SK-N-MC (cell line): ENCODE results near the gene PPY.
"Not testable (repeated sequence)": the region's sequence is repeated elsewhere in the genome, so short reads cannot be mapped to it uniquely, and the experiment has no call there.

ENCODE experiments used
- DNase-seq: peaks from one replicate; pipeline ENCODE4 v3.0.0-alpha.2; 2011; ENCODE audit warnings: low read depth, low spot score
- H3K27ac ChIP-seq: fragments of 200-600 bp; sonication (generic); 2 replicates; pipeline ENCODE4 v1.5.1; 2016; ENCODE audit warnings: mixed run types
- H3K36me3 ChIP-seq: fragments of 200-600 bp; sonication (generic); 2 replicates; pipeline ENCODE4 v1.6.1; 2017; ENCODE audit warnings: antibody characterized with exemption, low read length, mixed read lengths; ENCODE audit not compliant: insufficient read depth
- H3K4me3 ChIP-seq: fragments of 200-600 bp; sonication (generic); 2 replicates; pipeline ENCODE4 v1.5.1; 2016
- H3K9ac ChIP-seq: fragments of 200-600 bp; sonication (generic); 2 replicates; pipeline ENCODE4 v1.8.0; 2017; ENCODE audit warnings: mixed run types, mixed read lengths; ENCODE audit not compliant: insufficient read length
- H3K9me3 ChIP-seq: fragments of 200-600 bp; sonication (generic); 2 replicates; pipeline ENCODE4 v1.6.1; 2017; ENCODE audit warnings: low read depth, mild to moderate bottlenecking, antibody characterized with exemption, low read length, moderate library complexity, mixed read lengths
- EZH2 ChIP-seq: fragments of 200-600 bp; sonication (generic); IDR thresholded peaks from one replicate; pipeline ENCODE4 v1.6.1; 2017; ENCODE audit warnings: antibody characterized with exemption
- FOXP2 ChIP-seq: optimal IDR thresholded peaks from 2 replicates; pipeline ENCODE3; 2011; ENCODE audit warnings: mild to moderate bottlenecking, moderate library complexity; ENCODE audit not compliant: insufficient read depth; ENCODE audit errors: extremely low read length, control extremely low read depth
- POLR2AphosphoS5 ChIP-seq: IDR thresholded peaks from 2 replicates; pipeline ENCODE4 v1.6.1; 2012; ENCODE audit warnings: mild to moderate bottlenecking, low read depth, low read length, borderline replicate concordance

Gene PPY

GRCh38 chr17:43970366-43970765 is 28.1 kb upstream of the PPY start:
- H3K36me3 ChIP-seq = no peaks in the 10 kb centered on the region
- no peak overlapping the region for H3K9ac ChIP-seq
- no peak overlapping the region for H3K4me3 ChIP-seq
- TF ChIP-seq POLR2AphosphoS5 = no peak
- TF ChIP-seq FOXP2 = no peak
- TF ChIP-seq EZH2 = no peak
- no peaks in the 10 kb centered on the region for H3K9me3 ChIP-seq
- H3K27ac ChIP-seq = no peak overlapping the region
- DNase-seq = no peak

GRCh38 chr17:43967251-43967875 is 25.1 kb upstream of the PPY start:
- no peak for DNase-seq
- Histone ChIP-seq H3K36me3 (no peaks in the 10 kb centered on the region), H3K9ac (no peak overlapping the region), H3K27ac (no peak overlapping the region), H3K4me3 (no peak overlapping the region), H3K9me3 (no peaks in the 10 kb centered on the region)
- no peak for TF ChIP-seq FOXP2
- TF ChIP-seq EZH2 = no peak
- no peak for TF ChIP-seq POLR2AphosphoS5

DNA sequence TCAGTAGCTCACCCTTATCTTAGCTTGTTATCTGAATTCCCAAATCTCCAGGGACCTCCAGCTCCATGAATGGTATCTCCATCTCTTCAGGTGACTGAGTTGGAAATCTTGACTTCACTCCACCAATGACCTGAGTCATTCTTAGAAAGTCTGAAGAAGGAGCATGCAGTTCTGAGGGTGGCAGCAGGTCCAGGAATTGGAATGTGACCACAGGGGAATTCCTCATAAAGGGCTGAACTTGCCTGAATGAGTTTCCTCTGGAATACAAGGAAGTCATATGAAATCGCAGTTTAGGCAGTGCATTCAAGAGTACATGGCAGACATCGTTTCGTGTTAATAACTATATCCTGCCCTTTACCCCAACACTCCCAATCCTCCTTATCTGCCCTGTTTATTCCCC is 24.0 kb upstream of the PPY start:
- DNase-seq = no peak
- Histone ChIP-seq H3K9me3 (no peaks in the 10 kb centered on the region), H3K9ac (no peak overlapping the region), H3K36me3 (no peaks in the 10 kb centered on the region), H3K4me3 (no peak overlapping the region), H3K27ac (no peak overlapping the region)
- TF ChIP-seq EZH2 (no peak), FOXP2 (no peak), POLR2AphosphoS5 (no peak)

GRCh38 chr17:43962479-43962878 is 20.2 kb upstream of the PPY start:
- TF ChIP-seq FOXP2 (no peak), EZH2 (no peak), POLR2AphosphoS5 (no peak)
- DNase-seq = no peak
- no peaks in the 10 kb centered on the region for H3K9me3 ChIP-seq
- H3K36me3 ChIP-seq = no peaks in the 10 kb centered on the region
- H3K4me3 ChIP-seq = no peak overlapping the region
- no peak overlapping the region for H3K9ac ChIP-seq
- no peak overlapping the region for H3K27ac ChIP-seq

DNA sequence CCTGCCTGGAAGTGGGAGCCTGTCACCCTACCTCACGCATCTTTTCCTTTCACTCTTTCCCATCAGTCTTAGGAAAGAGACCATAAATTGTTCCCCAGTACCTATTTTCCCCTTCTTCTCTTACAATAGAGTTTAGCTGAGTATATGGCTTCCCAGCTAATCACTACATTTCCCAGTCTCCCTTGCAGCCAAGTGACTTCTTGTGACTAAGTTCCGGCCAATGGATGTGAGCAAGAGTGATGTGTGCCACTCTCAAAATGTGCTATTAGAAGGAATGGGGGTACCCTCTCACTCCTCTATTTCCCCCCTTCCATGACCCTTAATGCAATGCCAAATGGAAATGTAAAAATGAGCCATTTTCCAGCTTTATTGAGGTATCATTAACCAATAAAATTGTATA is 19.7 kb upstream of the PPY start:
- no peak for DNase-seq
- Histone ChIP-seq H3K9ac (no peak overlapping the region), H3K27ac (no peak overlapping the region), H3K4me3 (no peak overlapping the region), H3K9me3 (no peaks in the 10 kb centered on the region), H3K36me3 (no peaks in the 10 kb centered on the region)
- TF ChIP-seq EZH2 (no peak), FOXP2 (no peak), POLR2AphosphoS5 (no peak)

GRCh38 chr17:43961292-43961691 is 19.0 kb upstream of the PPY start:
- H3K9ac ChIP-seq, H3K9me3 ChIP-seq, DNase-seq, H3K36me3 ChIP-seq, H3K4me3 ChIP-seq, H3K27ac ChIP-seq: not testable (repeated sequence)

GRCh38 chr17:43958748-43959352 is 16.6 kb upstream of the PPY start:
- Histone ChIP-seq H3K9ac (no peak overlapping the region), H3K9me3 (no peaks in the 10 kb centered on the region), H3K27ac (no peak overlapping the region), H3K36me3 (no peaks in the 10 kb centered on the region), H3K4me3 (no peak overlapping the region)
- TF ChIP-seq FOXP2 (no peak), EZH2 (no peak), POLR2AphosphoS5 (no peak)
- DNase-seq = no peak

- Histone ChIP-seq H3K9ac (no peak overlapping the region), H3K4me3 (no peak overlapping the region), H3K9me3 (no peaks in the 10 kb centered on the region), H3K36me3 (no peaks in the 10 kb centered on the region), H3K27ac (no peak overlapping the region)
- no peak for TF ChIP-seq EZH2
- no peak for TF ChIP-seq FOXP2
- DNase-seq = no peak
Measured at GRCh38 chr17:43956222-43956621, 13.9 kb upstream of the PPY start.

DNA sequence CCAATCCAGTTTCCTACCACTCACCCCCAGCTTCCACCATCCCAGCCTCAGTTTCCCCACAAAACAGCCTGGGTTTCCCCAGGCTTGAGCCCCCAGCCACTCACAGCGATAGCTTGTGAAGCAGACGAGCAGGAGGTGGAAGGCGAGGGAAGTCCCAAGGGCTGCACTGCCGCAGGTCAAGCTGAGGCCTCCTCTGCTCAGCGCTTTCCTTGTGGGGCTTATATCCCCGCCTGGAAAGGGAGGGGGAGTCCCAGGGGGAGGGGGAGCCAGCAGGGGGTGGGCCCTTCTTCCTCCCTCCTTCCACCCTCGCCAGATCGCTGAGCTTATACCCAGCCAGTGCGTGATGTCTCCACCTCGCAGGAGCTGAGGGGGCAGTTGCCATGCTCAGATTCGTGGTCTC is 11.5 kb upstream of the PPY start, which contains the start of gene PYY:
TSS of gene PYY (minus strand) at position 195 of the 400 bp plus-strand sequence. CDS start 457 bp downstream, outside the sequence.
- Histone ChIP-seq H3K4me3 (no peak within 1 kb of the TSS), H3K27ac (no peak within 1 kb of the TSS), H3K9me3 (no peaks in the 10 kb centered on the region), H3K9ac (no peak within 1 kb of the TSS), H3K36me3 (no peaks in the 10 kb centered on the region)
- no peak for TF ChIP-seq POLR2AphosphoS5
- no peak for TF ChIP-seq EZH2
- TF ChIP-seq FOXP2 = no peak
- DNase-seq = no peak
